Mucosa of rectum (tissue), 2 donors: ENCODE results near the gene C2CD2.

ENCODE experiments used
- H3K27ac ChIP-seq, 2 donors: one replicate each; pipeline ENCODE4 v1.7.0; 2013; ENCODE audit warnings: inconsistent platforms in 2 of 2, low read depth in 2 of 2, low read length in 2 of 2
- H3K27me3 ChIP-seq, 2 donors: one replicate each; pipeline ENCODE4 v1.7.0; 2013; ENCODE audit warnings: low read length in 2 of 2; ENCODE audit not compliant: control insufficient read depth in 2 of 2, insufficient read depth in 2 of 2
- H3K36me3 ChIP-seq, 2 donors: one replicate each; pipeline ENCODE4 v1.7.0; 2013; ENCODE audit warnings: low read length in 2 of 2; ENCODE audit not compliant: control insufficient read depth in 2 of 2, insufficient read depth in 2 of 2
- H3K4me1 ChIP-seq, 2 donors: one replicate each; pipeline ENCODE4 v1.7.0; 2013; ENCODE audit warnings: low read length in 2 of 2, mild to moderate bottlenecking in 1 of 2; ENCODE audit not compliant: control insufficient read depth in 2 of 2, insufficient read depth in 2 of 2
- H3K4me3 ChIP-seq, 2 donors: one replicate each; pipeline ENCODE4 v1.7.0; 2013; ENCODE audit warnings: low read length in 2 of 2
- H3K9ac ChIP-seq, 2 donors: one replicate each; pipeline ENCODE4 v1.7.0; 2013; ENCODE audit warnings: low read length in 2 of 2, low read depth in 1 of 2, mild to moderate bottlenecking in 1 of 2
- H3K9me3 ChIP-seq, 2 donors: one replicate each; pipeline ENCODE4 v1.7.0; 2013; ENCODE audit warnings: low read length in 2 of 2; ENCODE audit not compliant: control insufficient read depth in 2 of 2
- donor health status: healthy.
- donor health status: Normal muscosa, but diverticular disease.

Gene C2CD2

DNA sequence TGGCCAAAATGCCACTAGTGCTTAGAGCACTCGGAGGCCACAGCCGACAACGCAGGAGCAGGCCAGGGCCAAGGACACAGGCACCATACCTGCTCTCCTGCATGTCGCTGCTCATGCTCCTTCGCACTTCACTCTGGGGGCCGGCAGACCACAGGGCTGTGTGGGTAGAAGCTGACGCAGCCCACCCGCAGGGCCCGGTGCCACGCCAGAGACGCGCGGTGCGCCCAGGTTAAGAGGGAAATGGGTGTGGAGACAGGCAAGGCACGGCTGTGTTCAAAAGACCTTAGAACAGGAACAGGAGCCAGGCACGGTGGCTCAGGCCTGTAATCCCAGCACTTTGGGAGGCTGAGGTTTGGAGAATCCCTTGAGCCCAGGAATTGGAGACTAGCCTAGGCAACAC, 61.1 kb downstream of the C2CD2 start:
- H3K27ac ChIP-seq = no peak overlapping the region
- no peaks in the 10 kb centered on the region for H3K9me3 ChIP-seq
- H3K27me3 ChIP-seq = no peaks in the 10 kb centered on the region
- H3K4me1 ChIP-seq = peaks cover 0 to 4% of the 10 kb centered on the region in 2 donors
- no peak overlapping the region for H3K9ac ChIP-seq
- H3K4me3 ChIP-seq = no peak overlapping the region
- H3K36me3 ChIP-seq = peaks cover 3 to 5% of the 10 kb centered on the region in 2 donors

DNA sequence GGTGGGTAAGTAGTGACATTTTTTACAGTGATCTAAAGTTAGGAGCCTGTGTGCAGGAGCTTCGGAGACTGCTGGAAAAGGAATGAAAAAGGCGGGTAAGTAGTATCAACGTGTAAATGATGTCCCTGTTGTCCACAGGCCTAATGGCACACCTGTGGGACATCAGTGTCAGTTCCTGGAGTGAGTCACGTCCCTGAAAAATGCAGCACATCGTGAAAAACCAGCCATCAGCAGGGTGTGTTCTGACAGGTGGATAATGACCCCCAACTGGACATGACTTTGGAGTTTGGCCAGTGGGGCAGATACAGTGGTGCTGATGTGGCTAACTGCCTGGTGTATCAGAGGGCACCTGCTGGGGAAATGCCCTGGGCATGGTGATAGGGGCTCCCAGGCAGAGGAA, 62.7 kb downstream of the C2CD2 start:
- peaks cover 0 to 4% of the 10 kb centered on the region in 2 donors for H3K4me1 ChIP-seq
- no peaks in the 10 kb centered on the region for H3K27me3 ChIP-seq
- peaks cover 3 to 5% of the 10 kb centered on the region in 2 donors for H3K36me3 ChIP-seq
- H3K27ac ChIP-seq = no peak overlapping the region
- H3K9ac ChIP-seq = no peak overlapping the region
- no peaks in the 10 kb centered on the region for H3K9me3 ChIP-seq
- no peak overlapping the region for H3K4me3 ChIP-seq

DNA sequence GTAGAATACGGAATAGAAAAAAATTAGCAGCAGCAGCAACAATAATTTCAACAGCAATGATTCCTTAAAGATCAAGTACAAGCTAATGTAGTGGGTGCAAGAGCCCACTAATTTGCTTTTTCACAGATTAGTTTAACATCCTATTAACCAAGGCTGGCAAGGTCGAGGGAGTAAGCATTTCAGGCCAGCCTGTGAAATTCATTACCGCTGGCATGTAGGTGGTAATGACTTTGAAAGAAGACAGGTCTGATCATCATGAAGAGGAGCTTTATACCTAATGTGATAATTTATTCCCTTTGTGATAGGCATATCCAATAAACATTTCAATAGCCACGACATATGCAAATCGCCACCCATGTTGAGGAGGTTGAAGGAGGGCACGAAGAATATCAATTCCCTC, 63.5 kb downstream of the C2CD2 start:
- no peak overlapping the region for H3K4me3 ChIP-seq
- H3K36me3 ChIP-seq = peaks cover 0 to 2% of the 10 kb centered on the region in 2 donors
- H3K9ac ChIP-seq = no peak overlapping the region
- no peaks in the 10 kb centered on the region for H3K9me3 ChIP-seq
- H3K27ac ChIP-seq = no peak overlapping the region
- H3K27me3 ChIP-seq = no peaks in the 10 kb centered on the region
- no peaks in the 10 kb centered on the region for H3K4me1 ChIP-seq

DNA sequence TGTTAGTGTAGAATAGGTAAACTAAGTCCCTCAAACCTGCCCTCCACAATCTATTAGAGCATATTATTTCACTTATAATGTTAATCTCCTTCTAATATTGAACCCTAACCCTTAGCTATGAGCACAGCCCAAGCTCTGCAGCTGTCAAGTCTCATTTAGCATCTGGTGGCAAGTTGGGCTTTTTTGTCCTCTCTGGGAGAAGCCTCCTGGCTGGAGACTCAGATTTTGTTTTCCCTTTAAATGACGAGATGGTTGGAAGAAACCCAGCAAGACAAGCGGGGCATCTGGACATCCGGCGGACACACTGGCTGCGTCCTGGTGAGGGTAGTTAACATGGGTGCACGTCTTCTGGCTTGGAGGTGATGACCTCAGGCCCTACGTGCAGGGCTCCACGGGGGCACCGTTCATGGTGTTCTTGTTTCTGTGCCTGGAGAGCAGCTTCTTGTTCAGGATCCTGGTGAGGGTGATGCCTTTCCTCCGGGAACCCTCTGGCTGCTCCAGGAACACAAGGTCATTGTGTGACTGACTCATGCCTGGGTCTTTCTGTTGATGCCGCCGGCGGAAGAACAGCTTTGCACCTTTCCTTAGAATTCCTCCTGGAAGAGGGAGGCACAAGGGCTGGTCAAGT, 65.0 kb downstream of the C2CD2 start:
- H3K9ac ChIP-seq = no peak overlapping the region
- H3K4me3 ChIP-seq = no peak overlapping the region
- no peaks in the 10 kb centered on the region for H3K27me3 ChIP-seq
- no peaks in the 10 kb centered on the region for H3K9me3 ChIP-seq
- no peak overlapping the region for H3K27ac ChIP-seq
- H3K36me3 ChIP-seq = peaks cover 0 to 2% of the 10 kb centered on the region in 2 donors
- H3K4me1 ChIP-seq = no peaks in the 10 kb centered on the region

GRCh38 chr21:41887667-41888066, 66.2 kb downstream of the C2CD2 start:
- Histone ChIP-seq H3K9ac (no peak overlapping the region), H3K27me3 (no peaks in the 10 kb centered on the region), H3K4me3 (no peak overlapping the region), H3K9me3 (no peaks in the 10 kb centered on the region), H3K4me1 (no peaks in the 10 kb centered on the region), H3K27ac (no peak overlapping the region), H3K36me3 (peaks cover 0 to 2% of the 10 kb centered on the region in 2 donors)

DNA sequence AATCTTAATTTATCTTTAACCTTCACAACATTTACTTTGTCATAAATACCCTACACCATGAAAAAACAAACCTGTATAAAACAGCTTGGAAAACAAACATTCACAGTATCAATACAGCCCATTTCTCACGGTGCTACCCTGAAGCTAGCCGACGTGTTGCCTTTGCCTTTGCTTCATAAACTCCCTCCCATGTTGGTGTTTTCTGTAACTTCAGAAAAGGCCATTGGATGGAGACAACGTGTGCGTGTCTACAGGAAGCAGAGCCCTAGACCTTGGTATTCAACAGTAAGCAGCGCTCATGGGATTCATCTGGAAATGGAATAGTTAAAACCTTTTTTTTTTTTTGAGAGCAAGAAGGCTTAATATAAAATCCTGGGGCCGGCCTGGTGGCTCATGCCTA, 67.5 kb downstream of the C2CD2 start:
- no peak overlapping the region for H3K27ac ChIP-seq
- no peak overlapping the region for H3K9ac ChIP-seq
- H3K36me3 ChIP-seq = no peaks in the 10 kb centered on the region
- no peaks in the 10 kb centered on the region for H3K4me1 ChIP-seq
- H3K27me3 ChIP-seq = no peaks in the 10 kb centered on the region
- H3K9me3 ChIP-seq = no peaks in the 10 kb centered on the region
- no peak overlapping the region for H3K4me3 ChIP-seq

- no peaks in the 10 kb centered on the region for H3K36me3 ChIP-seq
- no peak overlapping the region for H3K27ac ChIP-seq
- no peak overlapping the region for H3K4me3 ChIP-seq
- no peaks in the 10 kb centered on the region for H3K27me3 ChIP-seq
- no peaks in the 10 kb centered on the region for H3K9me3 ChIP-seq
- no peak overlapping the region for H3K9ac ChIP-seq
- H3K4me1 ChIP-seq = no peaks in the 10 kb centered on the region
These were observed 68.3 kb downstream of the C2CD2 start for GRCh38 chr21:41885341-41886024.

- H3K27me3 ChIP-seq = no peaks in the 10 kb centered on the region
- no peaks in the 10 kb centered on the region for H3K36me3 ChIP-seq
- H3K9ac ChIP-seq = no peak overlapping the region
- peaks cover 0 to 2% of the 10 kb centered on the region in 2 donors for H3K4me1 ChIP-seq
- H3K4me3 ChIP-seq = no peak overlapping the region
- H3K9me3 ChIP-seq = no peaks in the 10 kb centered on the region
- H3K27ac ChIP-seq = no peak overlapping the region
These were observed 69.3 kb downstream of the C2CD2 start for GRCh38 chr21:41884501-41885030.

- H3K9me3 ChIP-seq = no peaks in the 10 kb centered on the region
- H3K27me3 ChIP-seq = no peaks in the 10 kb centered on the region
- no peak overlapping the region for H3K4me3 ChIP-seq
- no peak overlapping the region for H3K27ac ChIP-seq
- no peak overlapping the region for H3K9ac ChIP-seq
- no peaks in the 10 kb centered on the region for H3K36me3 ChIP-seq
- peaks cover 0 to 3% of the 10 kb centered on the region in 2 donors for H3K4me1 ChIP-seq
These were observed 70.2 kb downstream of the C2CD2 start for GRCh38 chr21:41883582-41883981.

- H3K9me3 ChIP-seq = no peaks in the 10 kb centered on the region
- H3K4me1 ChIP-seq = peaks cover 4 to 13% of the 10 kb centered on the region in 2 donors
- H3K36me3 ChIP-seq = no peaks in the 10 kb centered on the region
- no peak overlapping the region for H3K27ac ChIP-seq
- H3K27me3 ChIP-seq = no peaks in the 10 kb centered on the region
- no peak overlapping the region for H3K4me3 ChIP-seq
- no peak overlapping the region for H3K9ac ChIP-seq
These were observed 72.8 kb downstream of the C2CD2 start for GRCh38 chr21:41881051-41881450.
